MCF 10A (cell line): Measurements from ENCODE around the gene GAS7. TPM values are rescaled to one million over a fixed set of nuclear protein-coding genes. Genes with fewer than 3 reads are reported as not detected.

ENCODE experiments used
- BruUV-seq: library from RNA; stranded (reverse); fragments of 400-500 nt; replicated peaks from 2 replicates; lab custom pipeline; 2021; lab: Mats Ljungman, UMichigan
- CTCF ChIA-PET: fragments of 300-600 bp; sonication (Branson Sonifier 250); formaldehyde crosslinking; extraction: SDS; loops from one replicate; lab custom pipeline; 2021; ENCODE audit warnings: antibody characterized with exemption, inconsistent platforms; lab: Yijun Ruan, JAX
- POLR2A ChIA-PET: fragments of 300-600, 350-650 bp; sonication (Branson Sonifier 250); formaldehyde crosslinking; extraction: SDS; loops from one replicate; lab custom pipeline; 2020; ENCODE audit warnings: antibody characterized with exemption, inconsistent platforms; lab: Yijun Ruan, JAX
- DNase-seq: peaks from one replicate; pipeline ENCODE4 v3.0.0-alpha.2; 2018; ENCODE audit not compliant: unreplicated experiment
- H3K27ac Mint-ChIP-seq: one replicate; pipeline ENCODE4 v1.8.0; 2022; ENCODE audit warnings: mild to moderate bottlenecking, low read depth, mixed read lengths; ENCODE audit not compliant: unreplicated experiment
- H3K27me3 Mint-ChIP-seq: one replicate; pipeline ENCODE4 v1.8.0; 2022; ENCODE audit warnings: mixed read lengths; ENCODE audit not compliant: insufficient read depth, unreplicated experiment
- H3K36me3 Mint-ChIP-seq: one replicate; pipeline ENCODE4 v1.8.0; 2022; ENCODE audit warnings: mild to moderate bottlenecking, moderate library complexity, mixed read lengths; ENCODE audit not compliant: insufficient read depth, unreplicated experiment
- H3K4me1 Mint-ChIP-seq: one replicate; pipeline ENCODE4 v1.8.0; 2022; ENCODE audit warnings: mixed read lengths; ENCODE audit not compliant: insufficient read depth, unreplicated experiment
- H3K4me3 Mint-ChIP-seq: one replicate; pipeline ENCODE4 v1.8.0; 2022; ENCODE audit warnings: mild to moderate bottlenecking, moderate library complexity, mixed read lengths; ENCODE audit not compliant: unreplicated experiment
- H3K9me3 Mint-ChIP-seq: one replicate; pipeline ENCODE4 v1.8.0; 2022; ENCODE audit warnings: mixed read lengths; ENCODE audit not compliant: unreplicated experiment
- CTCF ChIP-seq: fragments of 200-600 bp; IDR thresholded peaks from one replicate; pipeline ENCODE4 v1.8.0; 2022; ENCODE audit warnings: antibody characterized with exemption, mild to moderate bottlenecking; ENCODE audit not compliant: unreplicated experiment
- intact Hi-C: fragments of 100-400 bp; cut with micrococcal nuclease; formaldehyde crosslinking; loops from 2 replicates; pipeline ENCODE4 v1.14.1; 2022
- total RNA-seq: library from RNA; stranded (reverse); gene quantifications from 2 replicates; pipeline ENCODE4 v1.2.3, GENCODE V29; 2022

The GAS7 gene
- total RNA-seq, 1 experiment from 2014 or later: not detected

- Mint-ChIP-seq H3K27ac (no peak overlapping the region), H3K9me3 (peaks cover 15% of the 10 kb centered on the region), H3K4me1 (peaks cover 6% of the 10 kb centered on the region), H3K36me3 (peaks cover 7% of the 10 kb centered on the region), H3K27me3 (no peaks in the 10 kb centered on the region), H3K4me3 (no peak overlapping the region)
- no TSS peak for BruUV-seq
- POLR2A ChIA-PET: no interaction called here
- intact Hi-C loops: no loop called here
- TF ChIP-seq CTCF: no peak
- CTCF ChIA-PET: interaction anchor here (0.7 kb wide), 1 partner anchor 723 kb away, joined by 3 read pairs; no protein-coding TSS in a partner anchor
- DNase-seq: no peak
Observed at GRCh38 chr17:10151667-10152496, 46.5 kb downstream of the GAS7 start.

- ChIA-PET POLR2A (no interaction called here), CTCF (no interaction called here)
- TF ChIP-seq CTCF: no peak
- H3K4me1 Mint-ChIP-seq: peaks cover 6% of the 10 kb centered on the region
- H3K27me3 Mint-ChIP-seq: no peaks in the 10 kb centered on the region
- BruUV-seq: no TSS peak
- DNase-seq: peak; percentile 65
- intact Hi-C loops: no loop called here
- peaks cover 15% of the 10 kb centered on the region for H3K9me3 Mint-ChIP-seq
- no peaks in the 10 kb centered on the region for H3K36me3 Mint-ChIP-seq
- H3K4me3 Mint-ChIP-seq: no peak overlapping the region
- no peak overlapping the region for H3K27ac Mint-ChIP-seq
Observed at GRCh38 chr17:10149573-10150399, 48.6 kb downstream of the GAS7 start.

- ChIA-PET CTCF (no interaction called here), POLR2A (no interaction called here)
- intact Hi-C loops: no loop called here
- no peak overlapping the region for H3K4me3 Mint-ChIP-seq
- no peak for DNase-seq
- H3K27me3 Mint-ChIP-seq: no peaks in the 10 kb centered on the region
- H3K9me3 Mint-ChIP-seq: peaks cover 15% of the 10 kb centered on the region
- H3K36me3 Mint-ChIP-seq: no peaks in the 10 kb centered on the region
- no peak for TF ChIP-seq CTCF
- no TSS peak for BruUV-seq
- H3K4me1 Mint-ChIP-seq: peaks cover 6% of the 10 kb centered on the region
- H3K27ac Mint-ChIP-seq: no peak overlapping the region
Observed at GRCh38 chr17:10147761-10148415, 50.5 kb downstream of the GAS7 start.
